Astrocyte of the cerebellum (primary cell): ENCODE data around the gene GPR171.

Experiments
- DNase-seq: peaks from one replicate; pipeline ENCODE4 v3.0.0-alpha.2; 2011; ENCODE audit warnings: low read depth
- H3K4me3 ChIP-seq: 2 replicates; pipeline ENCODE4 v1.5.1; 2011; ENCODE audit warnings: mild to moderate bottlenecking, low read depth, low read length, moderate library complexity
- in situ Hi-C: cut with HindIII; loops from 2 replicates; pipeline ENCODE4 v1.10.0; 2017; ENCODE audit warnings: low sequenced_read_pairs
- TF ChIP-seq, protein P1 (sequence below): IDR thresholded peaks from 2 replicates; pipeline ENCODE4 v1.5.1; 2012; ENCODE audit warnings: low read length, low read depth, moderate library complexity, mild to moderate bottlenecking; ENCODE audit errors: missing control alignments

GPR171 gene

DNA sequence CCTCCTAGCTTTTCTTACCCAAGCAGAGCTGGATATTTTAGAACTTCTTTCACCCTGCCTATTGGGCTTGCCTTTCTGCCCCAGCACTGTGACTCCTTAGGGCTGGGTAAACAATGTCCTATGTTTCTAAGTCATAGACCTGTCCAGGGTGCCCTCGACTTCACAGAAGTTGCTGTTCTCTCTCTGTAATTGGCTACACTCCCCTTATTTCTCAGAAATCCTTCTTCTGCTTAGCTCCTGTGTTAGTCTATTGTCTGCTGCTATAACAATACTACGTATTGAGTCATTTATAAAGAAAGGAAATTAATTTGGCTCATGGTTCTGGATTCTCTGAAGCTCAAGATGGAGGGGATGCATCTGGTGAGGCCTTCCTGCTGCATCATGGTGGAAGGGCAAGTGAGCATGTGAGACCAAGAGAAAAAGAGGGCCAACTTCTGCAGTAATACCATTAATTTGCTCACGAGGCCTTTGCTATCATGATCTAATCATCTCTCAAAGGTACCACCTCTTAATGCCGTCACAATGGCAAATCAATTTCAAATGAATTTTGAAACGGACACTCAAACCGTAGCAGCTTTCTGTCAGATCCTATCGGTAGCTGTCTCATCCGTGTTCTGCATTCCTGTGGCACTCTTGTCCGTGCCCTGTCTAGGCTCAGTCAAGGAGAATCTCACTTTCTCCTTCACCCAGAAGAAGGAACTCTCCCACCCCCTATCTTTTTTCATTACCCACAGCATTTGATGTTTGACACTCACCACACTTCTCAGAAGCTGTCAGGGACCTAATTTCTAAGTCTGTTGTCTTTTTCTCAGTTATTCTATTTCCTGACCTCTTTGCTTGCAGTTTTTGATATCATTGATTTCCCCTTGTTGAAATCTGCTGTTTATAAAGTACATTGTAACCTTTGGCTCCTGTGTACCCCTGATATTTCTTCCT lies 22.3 kb upstream of the GPR171 start:
- no peak for DNase-seq
- TF ChIP-seq, protein P1, sequence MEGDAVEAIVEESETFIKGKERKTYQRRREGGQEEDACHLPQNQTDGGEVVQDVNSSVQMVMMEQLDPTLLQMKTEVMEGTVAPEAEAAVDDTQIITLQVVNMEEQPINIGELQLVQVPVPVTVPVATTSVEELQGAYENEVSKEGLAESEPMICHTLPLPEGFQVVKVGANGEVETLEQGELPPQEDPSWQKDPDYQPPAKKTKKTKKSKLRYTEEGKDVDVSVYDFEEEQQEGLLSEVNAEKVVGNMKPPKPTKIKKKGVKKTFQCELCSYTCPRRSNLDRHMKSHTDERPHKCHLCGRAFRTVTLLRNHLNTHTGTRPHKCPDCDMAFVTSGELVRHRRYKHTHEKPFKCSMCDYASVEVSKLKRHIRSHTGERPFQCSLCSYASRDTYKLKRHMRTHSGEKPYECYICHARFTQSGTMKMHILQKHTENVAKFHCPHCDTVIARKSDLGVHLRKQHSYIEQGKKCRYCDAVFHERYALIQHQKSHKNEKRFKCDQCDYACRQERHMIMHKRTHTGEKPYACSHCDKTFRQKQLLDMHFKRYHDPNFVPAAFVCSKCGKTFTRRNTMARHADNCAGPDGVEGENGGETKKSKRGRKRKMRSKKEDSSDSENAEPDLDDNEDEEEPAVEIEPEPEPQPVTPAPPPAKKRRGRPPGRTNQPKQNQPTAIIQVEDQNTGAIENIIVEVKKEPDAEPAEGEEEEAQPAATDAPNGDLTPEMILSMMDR = no peak
- in situ Hi-C loops = no loop called here
- no peak overlapping the region for H3K4me3 ChIP-seq

DNA sequence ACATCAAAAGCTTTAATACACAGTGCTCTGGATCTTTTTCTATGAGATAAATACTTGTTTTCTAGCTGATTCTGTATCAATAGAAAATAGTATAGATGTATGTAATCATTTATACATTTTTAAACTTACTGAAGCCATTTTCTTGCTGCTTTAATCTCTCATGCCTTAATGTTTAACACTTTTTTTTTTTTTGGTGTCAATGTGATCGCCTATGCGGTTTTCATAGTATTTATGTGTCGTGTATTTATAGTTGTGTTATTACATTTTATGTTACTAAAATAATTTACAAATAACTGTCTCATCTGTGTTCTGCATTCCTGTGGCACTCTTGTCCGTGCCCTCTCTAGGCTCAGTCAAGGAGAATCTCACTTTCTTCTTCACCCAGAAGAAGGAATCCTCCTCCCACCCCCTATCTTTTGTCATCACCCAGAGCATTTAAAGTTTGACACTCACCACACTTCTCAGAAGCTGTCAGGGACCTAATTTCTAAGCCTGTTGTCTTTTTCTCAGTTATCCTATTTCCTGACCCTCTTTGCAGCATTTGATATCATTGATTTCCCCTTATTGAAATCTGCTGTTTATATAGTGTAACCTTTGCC lies 21.4 kb upstream of the GPR171 start:
- in situ Hi-C loops = no loop called here
- H3K4me3 ChIP-seq = no peak overlapping the region
- TF ChIP-seq, protein P1 = no peak
- DNase-seq = no peak

DNA sequence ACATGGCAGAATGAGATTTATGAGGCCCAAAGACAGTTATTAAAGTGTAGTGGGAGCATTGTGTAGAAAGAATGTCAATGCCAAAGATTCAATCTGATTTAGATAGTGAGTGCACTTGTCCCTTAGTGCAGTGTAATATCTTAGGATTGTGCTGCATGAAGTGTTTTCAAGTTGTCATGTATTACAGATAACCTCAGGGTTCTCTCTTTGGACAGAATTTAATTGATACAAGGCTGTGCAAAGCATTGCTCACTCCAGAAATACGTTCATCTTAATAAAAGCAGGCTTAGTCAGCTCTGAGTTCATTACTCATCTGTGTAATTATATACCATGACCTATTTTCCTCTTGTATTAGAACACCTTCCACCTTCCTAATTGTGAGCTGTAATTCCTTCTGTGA lies 16.0 kb upstream of the GPR171 start:
- no peak for DNase-seq
- in situ Hi-C loops = no loop called here
- H3K4me3 ChIP-seq = no peak overlapping the region
- TF ChIP-seq, protein P1 = no peak

DNA sequence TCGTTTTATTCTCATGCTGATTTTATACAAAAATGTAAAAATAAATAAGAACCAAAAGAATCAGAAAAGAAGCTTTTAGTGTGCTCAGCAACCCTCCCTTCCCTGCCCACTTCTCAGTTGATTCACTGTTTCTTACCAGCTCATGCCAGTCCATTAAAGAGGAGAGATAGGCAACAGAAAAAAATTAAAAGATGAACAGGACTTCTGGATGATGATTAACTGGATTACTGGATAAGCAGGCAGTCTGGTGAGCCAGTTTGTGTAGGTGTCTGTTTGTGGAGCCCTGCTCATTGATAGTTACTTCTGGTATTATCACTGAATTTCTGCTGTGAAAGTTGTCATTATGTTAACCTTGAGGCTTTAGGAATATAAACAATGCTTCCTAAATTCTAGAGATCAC lies 15.1 kb upstream of the GPR171 start:
- H3K4me3 ChIP-seq = no peak overlapping the region
- DNase-seq = no peak
- in situ Hi-C loops = no loop called here
- TF ChIP-seq, protein P1 = no peak

DNA sequence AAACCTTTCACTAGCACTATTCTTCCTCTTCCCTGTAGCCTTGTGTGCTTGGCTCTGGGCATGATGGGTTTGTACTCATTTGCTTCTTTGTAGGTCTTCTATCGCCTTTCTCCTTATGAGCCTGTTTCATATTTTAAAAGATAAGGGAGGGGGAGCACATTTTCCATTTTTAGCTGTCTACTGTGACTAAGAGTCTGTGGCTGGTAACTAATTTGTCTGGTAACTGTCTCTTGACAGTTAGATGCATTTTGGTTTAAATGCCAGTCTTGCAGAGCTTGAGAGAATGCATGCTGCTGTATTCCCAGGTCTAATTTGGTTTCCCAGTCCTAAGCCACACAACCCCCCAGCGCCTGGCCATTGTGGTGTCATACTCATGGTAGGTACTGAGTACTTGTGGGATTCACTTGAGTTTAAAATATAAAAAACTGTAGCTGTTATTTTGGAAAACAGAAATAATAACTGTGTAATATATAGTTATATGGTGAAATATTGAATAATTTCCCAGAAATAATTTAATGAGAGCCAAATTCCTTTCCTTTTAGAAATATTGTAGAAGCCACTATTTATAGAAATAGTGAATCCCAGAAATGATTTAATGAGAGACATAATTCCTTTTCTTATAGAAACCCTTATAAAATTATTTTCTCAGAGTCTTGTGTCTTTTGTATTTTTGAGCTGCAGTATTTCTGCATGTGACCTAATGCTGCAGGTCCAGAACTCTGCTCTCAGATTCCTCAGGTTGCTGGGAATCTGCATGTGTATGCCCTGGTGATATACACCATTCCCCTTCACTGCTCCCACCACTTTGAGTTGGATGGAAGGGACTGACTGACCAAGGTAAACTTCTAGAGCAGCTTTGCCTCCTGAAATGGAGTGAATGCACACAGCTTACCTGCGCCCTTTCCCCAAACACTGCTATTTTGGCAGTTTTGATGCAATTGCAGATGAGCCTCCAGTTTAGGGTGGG lies 13.9 kb upstream of the GPR171 start:
- TF ChIP-seq, protein P1 = no peak
- in situ Hi-C loops = no loop called here
- DNase-seq = no peak
- no peak overlapping the region for H3K4me3 ChIP-seq

DNA sequence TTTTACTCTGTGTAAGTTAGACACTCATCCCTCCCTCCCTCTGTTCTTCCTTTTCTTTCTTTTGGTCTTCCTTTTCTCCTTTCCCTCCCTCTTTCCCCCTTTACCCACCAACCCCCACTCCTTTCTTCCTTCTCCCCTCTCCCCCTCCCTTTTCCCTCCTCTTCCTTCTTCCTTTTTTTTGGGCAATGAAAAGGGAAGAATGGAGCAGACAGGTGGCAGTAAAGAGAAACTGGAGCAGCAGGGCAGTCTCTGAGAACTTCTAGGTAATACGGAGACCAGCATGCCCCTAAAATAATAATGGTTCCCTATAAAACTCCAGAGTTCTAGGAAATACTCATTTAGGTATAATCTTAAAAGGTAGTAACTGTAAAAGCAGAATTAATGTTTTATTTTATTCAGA lies 11.4 kb upstream of the GPR171 start:
- H3K4me3 ChIP-seq = no peak overlapping the region
- in situ Hi-C loops = no loop called here
- DNase-seq = no peak
- TF ChIP-seq, protein P1 = no peak
